HG03025 (cell line): ENCODE measurements around the gene DBX2.
"Not testable (repeated sequence)": the region's sequence is repeated elsewhere in the genome, so short reads cannot be mapped to it uniquely, and the experiment has no call there.

ENCODE experiments used
- ATAC-seq: cut with Tn5 transposase; IDR thresholded peaks from one replicate; pipeline ENCODE4 v1.9.1; 2021; ENCODE audit warnings: mild to moderate bottlenecking, moderate library complexity; ENCODE audit not compliant: unreplicated experiment, low FRiP score

Gene DBX2

GRCh38 chr12:45012749-45013148 lies 38.1 kb downstream of the DBX2 start:
- no peak for ATAC-seq

GRCh38 chr12:45010059-45010458 lies 40.8 kb downstream of the DBX2 start:
- ATAC-seq = no peak

GRCh38 chr12:45008211-45008610 lies 42.7 kb downstream of the DBX2 start:
- ATAC-seq = no peak

GRCh38 chr12:44999355-44999754 lies 51.5 kb downstream of the DBX2 start:
- ATAC-seq = no peak

- no peak for ATAC-seq
Observed at GRCh38 chr12:44993161-44993560, 57.7 kb downstream of the DBX2 start.

- not testable (repeated sequence) for ATAC-seq
Observed at GRCh38 chr12:44984863-44985262, 66.0 kb downstream of the DBX2 start.

- ATAC-seq = no peak
Observed at GRCh38 chr12:44979918-44980317, 71.0 kb downstream of the DBX2 start.

GRCh38 chr12:44976246-44976645 lies 74.7 kb downstream of the DBX2 start:
- no peak for ATAC-seq

GRCh38 chr12:44972746-44973421 lies 78.0 kb downstream of the DBX2 start:
- ATAC-seq = no peak

- no peak for ATAC-seq
Observed at GRCh38 chr12:44968965-44969364, 81.9 kb downstream of the DBX2 start.
